ENCODE data around the gene BEST1. TPM values are rescaled to one million over a fixed set of nuclear protein-coding genes. Genes with fewer than 3 reads are reported as not detected.

The BEST1 gene
- total and polyA plus RNA-seq, 2 of the 13 experiments (the other 11 are each of a cell fraction or from before 2014, with no cell fraction given), result 0.09 to 0.65 TPM

DNA sequence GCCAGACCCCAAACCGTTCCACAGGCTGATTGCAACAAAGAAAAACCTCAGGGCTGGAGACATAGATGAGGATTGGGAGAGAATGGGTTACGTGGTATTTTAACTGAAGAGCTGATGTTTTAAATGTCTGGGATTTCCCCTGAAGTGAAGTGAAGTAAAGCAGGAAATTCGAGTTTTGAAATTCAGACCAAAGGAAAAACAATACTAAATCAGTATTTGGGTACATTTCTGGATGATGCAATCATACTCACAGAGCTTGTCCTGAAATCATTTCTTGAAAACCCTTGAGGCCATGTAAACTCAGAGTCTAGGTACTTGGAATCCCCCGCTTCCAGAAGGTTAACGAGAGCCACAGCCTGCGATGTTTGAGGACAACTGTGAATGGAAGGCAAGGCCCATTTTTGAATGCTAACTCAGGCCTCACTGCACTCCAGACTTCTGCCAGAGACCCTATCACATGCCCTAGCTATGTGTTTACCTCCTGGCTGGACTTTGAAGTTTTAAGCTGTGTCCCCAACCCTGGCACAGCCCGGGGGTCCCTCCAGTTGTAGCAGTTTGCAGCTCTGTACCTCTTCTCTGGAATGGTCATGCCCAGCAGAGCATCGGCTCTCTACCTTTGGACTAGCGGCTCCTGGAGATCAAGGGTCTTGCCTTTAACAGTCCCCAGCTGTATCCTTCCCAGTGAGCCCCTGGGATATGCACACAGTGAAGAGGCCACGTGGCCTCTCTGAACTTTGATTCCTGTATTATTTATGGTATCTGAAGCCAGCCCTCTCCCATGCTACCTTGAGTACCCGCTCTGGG is 22.7 kb downstream of the BEST1 start (continued):
- TF ChIP-seq, protein P1, sequence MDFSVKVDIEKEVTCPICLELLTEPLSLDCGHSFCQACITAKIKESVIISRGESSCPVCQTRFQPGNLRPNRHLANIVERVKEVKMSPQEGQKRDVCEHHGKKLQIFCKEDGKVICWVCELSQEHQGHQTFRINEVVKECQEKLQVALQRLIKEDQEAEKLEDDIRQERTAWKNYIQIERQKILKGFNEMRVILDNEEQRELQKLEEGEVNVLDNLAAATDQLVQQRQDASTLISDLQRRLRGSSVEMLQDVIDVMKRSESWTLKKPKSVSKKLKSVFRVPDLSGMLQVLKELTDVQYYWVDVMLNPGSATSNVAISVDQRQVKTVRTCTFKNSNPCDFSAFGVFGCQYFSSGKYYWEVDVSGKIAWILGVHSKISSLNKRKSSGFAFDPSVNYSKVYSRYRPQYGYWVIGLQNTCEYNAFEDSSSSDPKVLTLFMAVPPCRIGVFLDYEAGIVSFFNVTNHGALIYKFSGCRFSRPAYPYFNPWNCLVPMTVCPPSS (IDR thresholded peaks at IDR 0.05), result no peak
- TF ChIP-seq GZF1 (CRISPR knock-in tag; IDR thresholded peaks at IDR 0.05), result no peak; the same call in 1 of the 2 replicates
- peak; percentile 98 for TF ChIP-seq SALL1 (CRISPR knock-in tag; IDR thresholded peaks at IDR 0.05)
- no peak; the same call in 1 of the 2 replicates for TF ChIP-seq DPF2 (CRISPR knock-in tag; IDR thresholded peaks at IDR 0.05; ENCODE audit: borderline replicate concordance, low read depth)
- no peak; the same call in none of the 2 replicates for TF ChIP-seq MED13 (CRISPR knock-in tag; IDR thresholded peaks at IDR 0.05)
- TF ChIP-seq ZNF577 (CRISPR knock-in tag; IDR thresholded peaks at IDR 0.05; ENCODE audit: borderline replicate concordance, low read depth), result no peak
- TF ChIP-seq SMC3 (IDR thresholded peaks at IDR 0.05; ENCODE audit: low read length), result peak; percentile 45
- TF ChIP-seq CSRNP1 (CRISPR knock-in tag; IDR thresholded peaks at IDR 0.05), result peak; percentile 64; the same call in 1 of the 2 replicates
- TF ChIP-seq ZNF652 (CRISPR knock-in tag; IDR thresholded peaks at IDR 0.05; ENCODE audit: borderline replicate concordance, low read depth), result peak; percentile 54
- TF ChIP-seq, protein P2, sequence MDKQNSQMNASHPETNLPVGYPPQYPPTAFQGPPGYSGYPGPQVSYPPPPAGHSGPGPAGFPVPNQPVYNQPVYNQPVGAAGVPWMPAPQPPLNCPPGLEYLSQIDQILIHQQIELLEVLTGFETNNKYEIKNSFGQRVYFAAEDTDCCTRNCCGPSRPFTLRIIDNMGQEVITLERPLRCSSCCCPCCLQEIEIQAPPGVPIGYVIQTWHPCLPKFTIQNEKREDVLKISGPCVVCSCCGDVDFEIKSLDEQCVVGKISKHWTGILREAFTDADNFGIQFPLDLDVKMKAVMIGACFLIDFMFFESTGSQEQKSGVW (CRISPR knock-in tag; IDR thresholded peaks at IDR 0.05; ENCODE audit: borderline replicate concordance), result no peak
- TF ChIP-seq ARNTL (CRISPR knock-in tag; IDR thresholded peaks at IDR 0.05), result peak; percentile 90
- TF ChIP-seq ZNF891 (CRISPR knock-in tag; IDR thresholded peaks at IDR 0.05), result no peak
- TF ChIP-seq ZNF441 (CRISPR knock-in tag; IDR thresholded peaks at IDR 0.05; ENCODE audit: borderline replicate concordance), result no peak; the same call in 1 of the 2 replicates
- TF ChIP-seq, protein P3, sequence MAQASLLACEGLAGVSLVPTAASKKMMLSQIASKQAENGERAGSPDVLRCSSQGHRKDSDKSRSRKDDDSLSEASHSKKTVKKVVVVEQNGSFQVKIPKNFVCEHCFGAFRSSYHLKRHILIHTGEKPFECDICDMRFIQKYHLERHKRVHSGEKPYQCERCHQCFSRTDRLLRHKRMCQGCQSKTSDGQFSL (CRISPR knock-in tag; IDR thresholded peaks at IDR 0.05), result no peak
- TF ChIP-seq, protein P4, sequence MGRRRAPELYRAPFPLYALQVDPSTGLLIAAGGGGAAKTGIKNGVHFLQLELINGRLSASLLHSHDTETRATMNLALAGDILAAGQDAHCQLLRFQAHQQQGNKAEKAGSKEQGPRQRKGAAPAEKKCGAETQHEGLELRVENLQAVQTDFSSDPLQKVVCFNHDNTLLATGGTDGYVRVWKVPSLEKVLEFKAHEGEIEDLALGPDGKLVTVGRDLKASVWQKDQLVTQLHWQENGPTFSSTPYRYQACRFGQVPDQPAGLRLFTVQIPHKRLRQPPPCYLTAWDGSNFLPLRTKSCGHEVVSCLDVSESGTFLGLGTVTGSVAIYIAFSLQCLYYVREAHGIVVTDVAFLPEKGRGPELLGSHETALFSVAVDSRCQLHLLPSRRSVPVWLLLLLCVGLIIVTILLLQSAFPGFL (CRISPR knock-in tag; IDR thresholded peaks at IDR 0.05), result no peak
- no peak for TF ChIP-seq MIXL1 (CRISPR knock-in tag; IDR thresholded peaks at IDR 0.05)
- TF ChIP-seq SNRNP70 (IDR thresholded peaks at IDR 0.05; ENCODE audit: low read depth, low read length), result no peak
- no peak for TF ChIP-seq MZF1 (CRISPR knock-in tag; IDR thresholded peaks at IDR 0.05; ENCODE audit: borderline replicate concordance)
- peak; percentile 68; the same call in 1 of the 2 replicates for TF ChIP-seq MIER3 (CRISPR knock-in tag; IDR thresholded peaks at IDR 0.05; ENCODE audit: borderline replicate concordance)
- 0 out of 2 replicates have a peak, but pooled peaks have one; percentile 11 for TF ChIP-seq ZNF790 (CRISPR knock-in tag; IDR thresholded peaks at IDR 0.05; ENCODE audit: borderline replicate concordance)
- TF ChIP-seq SSRP1 (CRISPR knock-in tag; IDR thresholded peaks at IDR 0.05), result peak; percentile 89; the same call in 1 of the 2 replicates
- TF ChIP-seq ZFP1 (CRISPR knock-in tag; IDR thresholded peaks at IDR 0.05), result no peak; the same call in 1 of the 2 replicates
- no peak; the same call in 1 of the 2 replicates for TF ChIP-seq MTF2 (CRISPR knock-in tag; IDR thresholded peaks at IDR 0.05; ENCODE audit: borderline replicate concordance)
